ENCODE measurements around the gene NT5DC2.

NT5DC2 gene

DNA sequence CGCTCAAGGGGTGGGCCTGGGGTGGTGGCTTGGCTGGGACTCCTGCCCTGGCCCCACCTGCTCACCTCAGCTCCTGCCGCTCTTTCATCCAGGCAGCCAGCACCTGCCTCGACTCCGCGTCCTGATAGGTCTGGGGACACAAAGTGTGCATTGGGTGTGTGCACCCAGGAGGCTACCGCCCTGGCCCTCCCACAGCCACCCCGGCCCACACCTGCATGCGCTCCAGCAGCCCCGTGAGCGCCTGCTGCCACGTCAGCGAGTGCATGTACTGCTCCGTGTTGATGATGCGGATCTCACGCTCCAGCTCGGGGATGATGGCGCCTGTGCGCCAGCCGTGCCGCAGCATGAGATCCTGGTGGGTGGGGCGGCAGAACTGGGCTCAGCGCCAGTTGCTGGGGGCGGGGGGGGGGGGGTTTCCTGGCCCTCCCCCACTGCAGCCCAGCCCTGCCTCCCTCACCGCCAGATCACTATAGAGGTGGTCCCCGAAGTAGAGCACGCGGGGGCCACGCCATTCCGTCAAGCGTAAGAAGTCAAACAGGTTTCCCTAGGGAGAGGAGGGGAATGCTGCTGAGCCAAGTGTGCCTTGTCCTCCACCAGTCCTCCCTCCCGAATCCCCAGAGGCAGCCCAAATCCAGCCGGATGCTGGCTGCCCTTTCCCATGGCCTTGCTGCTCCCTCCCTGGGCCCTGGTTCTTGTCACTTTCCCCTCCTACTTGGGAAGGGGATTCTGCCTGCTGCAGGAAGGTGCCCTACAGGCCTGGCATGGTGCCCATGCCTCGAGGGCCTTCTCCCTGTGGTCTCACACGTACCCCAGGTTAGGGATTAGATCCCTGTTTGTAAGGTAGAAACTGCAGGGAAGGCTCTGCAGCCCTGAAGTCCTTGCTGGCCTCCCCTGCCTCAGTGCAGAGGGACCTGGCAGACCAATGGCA, 8.6 kb downstream of the NT5DC2 start:
- no peak for DNase-seq (ENCODE audit: low read depth)

DNA sequence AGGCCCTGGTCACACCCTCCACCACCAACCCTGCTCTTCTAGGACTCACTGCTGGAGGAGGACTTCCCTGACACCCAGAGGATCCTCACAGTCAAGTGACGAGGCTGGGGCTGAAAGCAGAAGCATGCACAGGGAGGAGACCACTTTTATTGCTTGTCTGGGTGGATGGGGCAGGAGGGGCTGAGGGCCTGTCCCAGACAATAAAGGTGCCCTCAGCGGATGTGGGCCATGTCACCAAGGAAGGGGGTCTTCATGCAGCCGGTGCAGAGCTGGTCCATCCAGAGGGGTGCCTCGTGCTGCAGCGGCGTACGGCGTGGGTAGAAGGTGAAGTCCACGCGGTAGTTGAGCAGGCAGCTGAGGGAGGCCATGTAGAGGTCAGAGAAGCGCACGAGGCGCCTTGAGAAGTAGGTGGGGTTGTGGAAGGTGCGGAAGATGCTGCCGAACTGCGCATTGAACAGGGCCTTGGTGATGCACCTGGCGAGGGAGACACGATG, 9.4 kb downstream of the NT5DC2 start:
- DNase-seq (ENCODE audit: low read depth), result no peak

DNA sequence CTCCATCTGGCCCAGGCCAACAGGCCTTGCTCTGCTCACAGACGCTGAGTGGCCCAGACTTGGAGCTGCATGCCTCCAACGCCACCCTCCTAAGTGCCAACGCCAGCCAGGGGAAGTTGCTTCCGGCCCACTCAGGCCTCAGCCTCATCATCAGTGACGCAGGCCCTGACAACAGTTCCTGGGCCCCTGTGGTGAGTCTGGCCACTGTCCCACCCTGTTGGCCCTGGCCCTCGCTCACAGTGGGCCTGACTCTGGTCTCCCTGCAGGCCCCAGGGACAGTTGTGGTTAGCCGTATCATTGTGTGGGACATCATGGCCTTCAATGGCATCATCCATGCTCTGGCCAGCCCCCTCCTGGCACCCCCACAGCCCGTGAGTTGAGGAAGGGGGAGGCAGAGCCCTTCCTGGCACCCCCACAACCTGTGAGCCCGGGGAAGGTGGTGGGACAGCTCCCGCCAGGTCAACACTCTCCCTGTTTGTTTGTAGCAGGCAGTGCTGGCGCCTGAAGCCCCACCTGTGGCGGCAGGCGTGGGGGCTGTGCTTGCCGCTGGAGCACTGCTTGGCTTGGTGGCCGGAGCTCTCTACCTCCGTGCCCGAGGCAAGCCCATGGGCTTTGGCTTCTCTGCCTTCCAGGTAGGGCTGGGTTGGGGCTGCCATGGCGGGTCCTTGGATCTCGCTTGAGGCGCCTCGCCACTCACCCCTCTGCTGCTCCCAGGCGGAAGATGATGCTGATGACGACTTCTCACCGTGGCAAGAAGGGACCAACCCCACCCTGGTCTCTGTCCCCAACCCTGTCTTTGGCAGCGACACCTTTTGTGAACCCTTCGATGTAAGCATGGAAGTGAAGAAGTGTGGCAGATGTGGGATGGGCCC, 10.0 kb downstream of the NT5DC2 start:
- no peak for DNase-seq (ENCODE audit: low read depth)

DNA sequence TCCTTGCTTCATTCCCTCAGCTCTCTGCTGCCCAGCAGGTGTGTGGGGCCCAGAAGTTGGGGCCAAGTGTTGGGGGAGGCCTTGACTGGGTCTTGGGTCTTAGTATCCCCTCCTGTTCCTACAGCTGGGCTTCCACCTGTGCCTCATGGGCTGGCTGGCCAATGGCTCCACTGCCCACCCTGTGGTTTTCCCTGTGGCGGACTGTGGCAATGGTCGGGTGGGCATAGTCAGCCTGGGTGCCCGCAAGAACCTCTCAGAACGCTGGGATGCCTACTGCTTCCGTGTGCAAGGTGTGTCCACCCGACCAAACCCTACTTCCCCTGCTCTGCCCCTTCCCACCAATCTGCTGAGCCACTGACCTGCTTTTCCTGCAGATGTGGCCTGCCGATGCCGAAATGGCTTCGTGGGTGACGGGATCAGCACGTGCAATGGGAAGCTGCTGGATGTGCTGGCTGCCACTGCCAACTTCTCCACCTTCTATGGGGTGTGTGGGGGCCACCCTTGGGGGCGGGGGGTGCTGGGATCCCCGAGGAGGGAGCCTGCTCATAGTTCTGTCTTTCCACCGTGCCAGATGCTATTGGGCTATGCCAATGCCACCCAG, 10.9 kb downstream of the NT5DC2 start:
- no peak for DNase-seq (ENCODE audit: low read depth)

DNA sequence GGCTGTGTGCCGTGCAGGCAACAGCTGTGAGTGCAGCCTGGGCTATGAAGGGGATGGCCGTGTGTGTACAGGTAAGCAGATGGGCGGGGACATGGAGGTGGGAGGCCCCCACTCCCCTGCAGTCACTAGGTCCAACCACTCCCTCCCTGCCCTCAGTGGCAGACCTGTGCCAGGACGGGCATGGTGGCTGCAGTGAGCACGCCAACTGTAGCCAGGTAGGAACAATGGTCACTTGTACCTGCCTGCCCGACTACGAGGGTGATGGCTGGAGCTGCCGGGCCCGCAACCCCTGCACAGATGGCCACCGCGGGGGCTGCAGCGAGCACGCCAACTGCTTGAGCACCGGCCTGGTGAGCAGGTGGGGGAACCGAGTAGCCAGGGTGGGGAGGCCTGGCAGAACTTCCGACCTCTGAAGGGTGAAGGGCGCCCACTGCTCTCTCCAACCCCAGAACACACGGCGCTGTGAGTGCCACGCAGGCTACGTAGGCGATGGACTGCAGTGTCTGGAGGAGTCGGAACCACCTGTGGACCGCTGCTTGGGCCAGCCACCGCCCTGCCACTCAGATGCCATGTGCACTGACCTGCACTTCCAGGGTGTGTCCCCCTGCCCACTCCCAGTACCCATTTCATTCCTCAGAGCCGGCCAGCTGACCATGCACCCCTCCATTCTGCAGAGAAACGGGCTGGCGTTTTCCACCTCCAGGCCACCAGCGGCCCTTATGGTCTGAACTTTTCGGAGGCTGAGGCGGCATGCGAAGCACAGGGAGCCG, 11.6 kb downstream of the NT5DC2 start:
- no peak for DNase-seq (ENCODE audit: low read depth)

DNA sequence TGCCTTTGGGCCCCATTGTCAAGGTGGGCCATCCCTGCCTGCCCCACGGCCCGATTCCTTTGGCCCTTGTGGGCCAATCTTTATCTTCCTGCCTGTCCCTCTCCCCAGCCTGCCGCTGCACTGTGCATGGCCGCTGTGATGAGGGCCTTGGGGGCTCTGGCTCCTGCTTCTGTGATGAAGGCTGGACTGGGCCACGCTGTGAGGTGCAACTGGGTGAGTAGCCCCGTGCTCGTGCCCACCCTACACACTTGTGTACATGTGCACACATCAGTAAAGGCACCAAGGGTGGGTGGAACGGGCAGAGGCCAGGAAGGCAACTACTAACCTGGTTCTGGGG, 12.2 kb downstream of the NT5DC2 start:
- DNase-seq (ENCODE audit: low read depth), result no peak

DNA sequence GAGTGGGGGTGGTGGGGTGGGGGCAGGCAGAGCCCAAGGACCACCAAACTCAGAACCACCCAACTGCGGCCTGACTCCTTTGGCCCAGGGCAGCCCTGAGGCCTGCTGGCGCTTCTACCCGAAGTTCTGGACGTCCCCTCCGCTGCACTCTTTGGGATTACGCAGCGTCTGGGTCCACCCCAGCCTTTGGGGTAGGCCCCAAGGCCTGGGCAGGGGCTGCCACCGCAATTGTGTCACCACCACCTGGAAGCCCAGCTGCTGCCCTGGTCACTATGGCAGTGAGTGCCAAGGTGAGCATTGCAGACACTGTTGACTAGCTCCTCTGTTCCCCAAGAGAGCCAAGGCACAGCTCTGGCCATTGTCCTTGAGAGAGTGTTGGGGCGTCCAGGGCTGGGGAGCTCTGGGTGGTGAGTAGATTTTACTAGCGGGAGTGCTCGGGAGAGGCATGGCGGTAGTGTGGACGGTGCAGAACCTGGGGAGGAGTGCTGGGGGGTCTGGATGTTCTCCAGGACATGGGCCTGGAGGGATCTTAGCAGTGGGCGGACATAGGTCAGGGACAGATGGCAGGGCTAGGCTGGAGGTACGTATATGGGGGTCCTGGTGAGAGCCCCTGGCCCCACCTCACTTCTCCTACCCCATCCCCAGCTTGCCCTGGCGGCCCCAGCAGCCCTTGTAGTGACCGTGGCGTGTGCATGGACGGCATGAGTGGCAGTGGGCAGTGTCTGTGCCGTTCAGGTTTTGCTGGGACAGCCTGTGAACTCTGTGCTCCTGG, 12.8 kb downstream of the NT5DC2 start:
- DNase-seq (ENCODE audit: low read depth), result no peak

DNA sequence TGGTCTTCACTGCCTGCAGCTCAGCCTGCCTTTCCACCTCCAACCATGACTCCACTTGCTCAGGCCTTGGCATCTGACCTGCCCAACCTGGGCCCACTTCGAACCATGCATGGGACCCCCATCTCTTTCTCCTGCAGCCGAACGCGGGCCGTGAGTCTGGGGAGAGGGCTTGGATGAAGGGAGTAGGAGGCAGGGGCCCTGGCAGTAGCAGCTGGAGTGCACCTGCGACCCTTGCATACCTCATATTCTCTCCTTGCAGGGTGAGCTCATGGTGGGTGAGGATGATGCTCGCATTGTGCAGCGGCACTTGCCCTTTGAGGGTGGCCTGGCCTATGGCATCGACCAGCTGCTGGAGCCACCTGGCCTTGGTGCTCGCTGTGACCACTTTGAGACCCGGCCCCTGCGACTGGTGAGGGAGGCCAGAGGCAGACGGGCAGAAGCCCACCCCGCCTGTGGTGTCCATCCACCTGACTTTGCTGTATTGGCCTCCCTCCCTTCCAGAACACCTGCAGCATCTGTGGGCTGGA, 13.5 kb downstream of the NT5DC2 start:
- no peak for DNase-seq (ENCODE audit: low read depth)

DNA sequence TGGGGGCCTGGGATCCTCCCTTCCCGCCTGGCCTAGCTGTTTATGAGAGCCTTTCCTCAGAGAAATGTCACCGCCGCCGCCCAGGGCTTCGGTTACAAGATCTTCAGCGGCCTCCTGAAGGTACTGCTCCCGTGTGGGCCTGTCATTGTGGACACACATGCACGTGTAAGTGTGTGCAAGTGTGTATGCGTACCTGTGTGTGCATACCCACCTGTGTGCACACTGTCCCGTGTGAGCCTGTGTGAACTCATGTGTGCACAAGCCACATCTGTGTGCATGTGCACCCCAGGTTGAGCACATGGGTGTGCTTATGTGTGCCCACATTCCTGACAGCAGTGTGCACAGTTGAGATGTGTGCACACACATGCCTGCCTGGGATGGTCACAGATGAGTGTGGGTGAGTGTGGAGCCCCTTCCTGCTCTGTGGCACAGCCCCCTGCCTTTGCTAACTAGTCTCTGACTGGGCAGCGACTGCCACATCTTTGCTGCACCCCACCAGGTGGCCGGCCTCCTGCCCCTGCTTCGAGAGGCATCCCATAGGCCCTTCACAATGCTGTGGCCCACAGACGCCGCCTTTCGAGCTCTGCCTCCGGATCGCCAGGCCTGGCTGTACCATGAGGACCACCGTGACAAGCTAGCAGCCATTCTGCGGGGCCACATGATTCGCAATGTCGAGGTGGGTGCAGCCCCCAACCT, 14.1 kb downstream of the NT5DC2 start:
- DNase-seq (ENCODE audit: low read depth), result no peak

DNA sequence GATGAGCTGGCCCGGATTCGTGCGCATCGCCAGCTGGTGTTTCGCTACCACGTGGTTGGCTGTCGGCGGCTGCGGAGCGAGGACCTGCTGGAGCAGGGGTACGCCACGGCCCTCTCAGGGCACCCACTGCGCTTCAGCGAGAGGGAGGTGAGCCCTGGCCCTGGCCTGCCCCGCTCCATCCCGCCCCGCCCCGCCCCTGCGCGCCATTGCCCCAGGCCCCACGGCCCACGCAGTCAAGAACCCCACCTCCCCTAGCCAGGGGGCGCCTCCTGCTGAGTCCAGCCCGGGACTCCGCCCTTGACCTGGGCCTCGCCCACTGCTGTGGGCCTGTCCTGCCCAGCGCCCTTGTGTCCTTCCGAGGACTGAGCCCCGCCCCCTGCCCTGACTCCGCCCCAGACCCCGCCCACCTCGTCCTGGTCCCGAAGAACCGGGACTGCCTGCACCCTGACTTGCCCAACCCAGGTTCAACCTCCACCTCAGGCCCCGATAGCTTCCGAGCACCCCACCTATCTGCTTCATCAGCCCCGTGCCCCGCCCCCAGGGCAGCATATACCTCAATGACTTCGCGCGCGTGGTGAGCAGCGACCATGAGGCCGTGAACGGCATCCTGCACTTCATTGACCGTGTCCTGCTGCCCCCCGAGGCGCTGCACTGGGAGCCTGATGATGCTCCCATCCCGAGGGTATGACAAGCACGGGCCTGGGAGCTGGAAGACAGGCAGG, 14.8 kb downstream of the NT5DC2 start:
- DNase-seq (ENCODE audit: low read depth), result no peak

DNA sequence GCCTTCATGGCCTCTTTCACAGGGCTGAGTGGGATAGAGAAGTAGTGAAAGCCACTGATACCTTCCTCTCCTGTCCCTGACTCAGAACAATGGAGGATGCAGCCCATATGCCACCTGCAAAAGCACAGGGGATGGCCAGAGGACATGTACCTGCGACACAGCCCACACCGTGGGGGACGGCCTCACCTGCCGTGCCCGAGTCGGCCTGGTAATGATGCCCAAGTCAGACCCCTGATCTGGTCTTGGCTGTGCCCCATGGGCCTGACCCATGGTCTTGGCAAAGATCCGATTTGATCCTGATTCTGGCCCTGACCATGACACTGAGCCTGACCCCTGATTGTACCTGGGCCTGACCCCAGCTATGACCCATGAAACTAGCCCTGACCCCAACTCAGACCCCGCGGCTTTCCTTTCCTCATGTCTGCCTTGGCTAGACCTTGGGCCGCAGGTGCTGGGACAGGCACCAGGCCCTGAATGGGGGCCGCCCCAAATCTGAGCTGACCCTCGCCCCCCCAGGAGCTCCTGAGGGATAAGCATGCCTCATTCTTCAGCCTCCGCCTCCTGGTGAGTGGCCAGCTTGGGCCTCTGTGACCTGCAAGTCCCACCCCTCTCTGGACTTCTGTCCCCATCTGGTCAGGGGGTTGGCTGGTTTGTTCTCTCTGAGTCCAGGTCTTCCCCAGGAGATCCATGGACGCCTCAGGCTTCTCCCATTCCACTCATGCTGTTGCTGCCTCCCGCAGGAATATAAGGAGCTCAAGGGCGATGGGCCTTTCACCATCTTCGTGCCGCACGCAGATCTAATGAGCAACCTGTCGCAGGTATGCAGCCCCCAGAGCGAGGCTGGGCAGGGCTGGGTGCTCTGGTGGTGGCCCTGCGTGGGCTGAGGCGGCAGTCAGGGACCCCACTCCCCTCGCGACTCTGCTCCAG, 15.6 kb downstream of the NT5DC2 start:
- DNase-seq (ENCODE audit: low read depth), result no peak

DNA sequence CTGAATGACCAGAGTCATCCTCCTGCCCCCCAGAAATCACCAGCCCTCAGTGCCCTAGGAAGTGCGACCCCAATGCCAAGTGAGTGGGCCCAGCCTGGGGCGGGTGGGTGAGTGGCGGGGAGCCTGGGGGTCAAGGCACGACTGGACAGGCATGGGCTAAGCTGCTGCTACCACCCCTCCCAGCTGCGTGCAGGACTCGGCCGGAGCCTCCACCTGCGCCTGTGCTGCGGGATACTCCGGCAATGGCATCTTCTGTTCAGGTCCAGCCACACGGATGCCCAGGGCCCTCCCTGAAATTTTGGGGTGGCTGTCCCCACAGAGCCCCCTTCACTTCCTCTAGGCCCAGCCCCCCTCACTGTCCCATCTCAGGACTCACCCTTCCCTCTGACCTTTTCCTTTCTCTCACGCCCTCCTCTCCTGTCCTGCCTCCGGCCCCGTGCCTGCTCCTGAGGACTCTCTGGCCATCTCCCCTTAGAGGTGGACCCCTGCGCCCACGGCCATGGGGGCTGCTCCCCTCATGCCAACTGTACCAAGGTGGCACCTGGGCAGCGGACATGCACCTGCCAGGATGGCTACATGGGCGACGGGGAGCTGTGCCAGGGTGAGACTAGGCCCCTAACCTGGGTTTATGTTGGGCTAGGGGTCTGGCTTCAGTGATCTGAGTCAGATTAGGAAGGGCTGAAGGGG, 17.0 kb downstream of the NT5DC2 start:
- no peak for DNase-seq (ENCODE audit: low read depth)

DNA sequence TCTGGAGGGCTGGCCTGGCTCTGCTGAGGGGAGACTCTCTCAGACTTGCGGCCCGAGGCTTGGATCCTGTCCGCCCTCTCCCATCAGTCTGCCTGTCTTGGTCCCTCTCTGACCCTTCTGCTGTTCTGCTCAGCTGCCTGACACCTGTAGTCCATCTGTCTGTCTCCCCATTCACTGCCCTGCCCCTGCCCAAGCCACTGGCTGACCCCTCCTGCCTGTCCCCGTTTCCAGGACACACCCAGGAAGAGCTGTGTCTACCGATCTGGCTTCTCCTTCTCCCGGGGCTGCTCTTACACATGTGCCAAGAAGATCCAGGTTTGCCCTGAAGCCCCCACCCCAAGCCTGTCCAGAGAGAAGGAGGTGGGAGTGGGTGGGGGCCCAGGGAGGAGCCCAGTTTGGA, 18.5 kb downstream of the NT5DC2 start:
- DNase-seq (ENCODE audit: low read depth), result no peak

DNA sequence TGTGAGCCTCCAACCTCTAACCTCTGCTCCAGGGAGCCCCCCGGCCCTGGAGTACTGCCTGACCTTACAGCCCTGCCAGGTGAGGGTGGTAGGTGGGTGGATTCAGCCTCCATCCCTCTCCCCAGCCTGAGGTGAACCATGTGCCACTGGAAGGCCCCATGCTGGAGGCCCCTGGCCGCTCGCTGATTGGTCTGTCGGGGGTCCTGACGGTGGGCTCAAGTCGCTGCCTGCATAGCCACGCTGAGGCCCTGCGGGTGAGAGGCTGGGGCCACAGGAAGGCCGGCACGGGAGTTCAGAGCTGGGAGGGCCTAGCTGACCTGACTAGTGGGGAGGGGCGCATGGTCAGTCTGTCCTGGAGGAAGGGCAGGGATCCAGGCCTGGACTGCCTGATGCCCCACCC, 19.1 kb downstream of the NT5DC2 start:
- no peak for DNase-seq (ENCODE audit: low read depth)

DNA sequence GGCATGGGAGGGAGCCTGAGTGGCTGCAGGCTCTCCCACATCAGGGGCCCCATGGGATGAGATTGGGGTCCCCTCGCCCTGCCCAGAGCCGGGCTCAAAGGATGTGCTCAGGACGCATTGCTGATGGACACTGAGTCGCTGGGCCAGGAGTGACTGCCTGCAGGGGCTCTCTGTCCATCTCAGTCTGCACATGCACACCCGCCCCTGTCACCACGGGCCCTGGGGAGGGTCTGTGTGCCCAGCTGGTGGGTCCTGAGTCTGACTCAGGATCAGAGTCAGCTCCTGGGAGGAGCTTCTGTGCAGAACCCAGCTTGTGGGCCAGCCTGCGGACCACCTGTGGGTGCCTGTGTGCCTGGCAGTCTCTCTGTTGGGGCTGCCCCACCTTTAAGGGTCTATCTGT, 20.4 kb downstream of the NT5DC2 start:
- no peak for DNase-seq (ENCODE audit: low read depth)

DNA sequence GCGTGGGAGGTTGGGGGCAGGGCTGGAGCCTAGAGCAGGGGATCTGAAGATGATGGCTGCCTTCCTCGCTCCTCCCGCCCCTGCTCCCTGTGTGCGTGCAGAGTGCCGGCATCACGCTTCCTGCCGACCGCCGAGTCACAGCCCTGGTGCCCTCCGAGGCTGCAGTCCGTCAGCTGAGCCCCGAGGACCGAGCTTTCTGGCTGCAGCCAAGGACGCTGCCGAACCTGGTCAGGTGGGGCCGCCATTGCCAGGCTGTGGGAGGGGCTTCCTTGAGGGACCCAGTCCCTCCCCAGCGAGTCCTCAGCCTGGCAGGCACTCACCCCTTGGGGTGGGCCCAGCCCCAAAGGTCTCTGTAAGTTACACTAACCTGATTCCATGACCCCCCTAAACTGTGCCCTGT, 20.9 kb downstream of the NT5DC2 start:
- no peak for DNase-seq (ENCODE audit: low read depth)

DNA sequence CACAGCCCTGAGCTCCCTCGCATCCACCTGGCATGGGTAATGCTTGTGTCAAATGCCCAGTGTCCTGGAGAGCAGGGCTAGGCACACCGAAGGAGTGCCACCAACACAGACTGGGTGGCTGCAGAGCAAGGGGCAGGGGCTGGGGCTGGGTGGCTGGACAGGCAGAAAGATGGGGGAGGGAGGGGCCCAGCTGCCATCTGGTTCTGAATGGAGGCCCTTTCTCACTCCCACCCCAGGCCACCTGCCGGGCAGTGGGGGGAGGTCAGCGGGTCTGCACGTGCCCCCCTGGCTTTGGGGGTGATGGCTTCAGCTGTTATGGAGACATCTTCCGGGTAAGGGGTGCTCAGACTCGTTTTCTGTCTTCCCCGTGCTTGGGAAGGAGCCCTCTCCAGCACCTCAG, 21.6 kb downstream of the NT5DC2 start:
- DNase-seq (ENCODE audit: low read depth), result no peak

DNA sequence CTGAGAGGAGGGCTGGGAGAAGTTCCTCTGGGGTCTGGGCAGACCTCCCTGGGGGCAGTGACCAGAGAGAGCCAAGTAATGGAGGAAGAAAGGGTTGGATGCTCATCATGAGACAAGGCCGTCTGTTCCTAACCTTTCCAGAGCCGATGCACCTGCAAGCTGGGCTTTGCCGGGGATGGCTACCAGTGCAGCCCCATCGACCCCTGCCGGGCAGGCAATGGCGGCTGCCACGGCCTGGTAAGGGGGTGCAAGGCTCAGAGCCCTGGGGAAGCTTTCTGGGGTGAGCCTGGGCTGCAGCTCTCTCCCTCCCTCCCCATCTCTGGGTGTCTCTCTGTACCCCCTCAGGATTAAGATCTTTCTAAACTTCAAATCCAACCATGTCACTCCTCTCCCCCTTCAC, 22.1 kb downstream of the NT5DC2 start:
- no peak for DNase-seq (ENCODE audit: low read depth)
